Ishikawa (cell line): ENCODE data around the gene CDC42EP4.

Experiments used
- EGR1 ChIP-seq: IDR thresholded peaks from 2 replicates; pipeline ENCODE4 v1.6.1; 2012
- EP300 ChIP-seq: IDR thresholded peaks from 2 replicates; pipeline ENCODE4 v1.6.1; 2012; ENCODE audit warnings: borderline replicate concordance
- MAX ChIP-seq: IDR thresholded peaks from 2 replicates; pipeline ENCODE4 v1.6.1; 2012
- RAD21 ChIP-seq: IDR thresholded peaks from 2 replicates; pipeline ENCODE4 v1.6.1; 2012; ENCODE audit warnings: low read depth

GRCh38 chr17:73256220-73256619 lies 55.6 kb downstream of the CDC42EP4 start:
- TF ChIP-seq EGR1 (no peak), RAD21 (no peak), MAX (no peak), EP300 (no peak)
